Mucosa of descending colon (tissue), 3 donors: Measurements from ENCODE around the gene NUDT5. TPM values are rescaled to one million over a fixed set of nuclear protein-coding genes. Genes with fewer than 3 reads are reported as not detected.

Experiments used
- ATAC-seq: fragments of 200-7000 bp; cut with Tn5 transposase; one replicate; pipeline ENCODE4 v1.9.1; 2020; ENCODE audit warnings: mild to moderate bottlenecking, moderate library complexity
- DNase-seq, 3 donors: peaks; one replicate each; pipeline ENCODE4 v3.0.0-alpha.2; 2020
- H3K36me3 ChIP-seq: fragments of 200-600 bp; one replicate; pipeline ENCODE4 v1.8.0; 2021; ENCODE audit warnings: low read depth, mild to moderate bottlenecking
- H3K4me1 ChIP-seq: fragments of 200-600 bp; one replicate; pipeline ENCODE4 v1.8.0; 2021; ENCODE audit warnings: low read depth, mild to moderate bottlenecking
- H3K4me3 ChIP-seq: fragments of 200-600 bp; one replicate; pipeline ENCODE4 v1.8.0; 2021; ENCODE audit warnings: mild to moderate bottlenecking
- H3K9me3 ChIP-seq: fragments of 200-600 bp; one replicate; pipeline ENCODE4 v1.8.0; 2021; ENCODE audit warnings: mild to moderate bottlenecking
- intact Hi-C, 2 donors: fragments of 100-400 bp; cut with DNase I in 1 of 2; cut with micrococcal nuclease in 1 of 2; formaldehyde crosslinking; loops; one replicate each; pipeline versions ENCODE4 v1.11.0 to v1.11.1; 2022; cut with DNase I, micrococcal nuclease
- total RNA-seq, 3 donors: library from RNA; stranded (reverse); fragmentation: NEBNext Ultra II Directional in 2 of 3; extraction: Animal tissue kit (Norgen Biotek cat#: 25700) in 2 of 3; gene quantifications; one replicate each; pipeline versions ENCODE4 v1.2.1 to v1.2.4, GENCODE V29; 2021 to 2023
- TF ChIP-seq, protein P1 (sequence below): fragments of 200-600 bp; IDR thresholded peaks from one replicate; pipeline ENCODE4 v1.8.0; 2022; ENCODE audit warnings: antibody characterized with exemption, mild to moderate bottlenecking
- donor health status: DM: no; HTN: no; CAD: no; lungs with moderate emphysema.
- donor health status: DM: no; HTN: no; CAD: no.
- donor health status: DM: no; HTN: yes; CAD: no.

The NUDT5 gene
- total RNA-seq, 3 donors from 2014 or later: 32.0 to 44.7 (median 32.8) TPM

- intact Hi-C loops: no loop called here
- Histone ChIP-seq H3K4me1 (peaks cover 25% of the 10 kb centered on the region), H3K36me3 (no peaks in the 10 kb centered on the region), H3K9me3 (no peaks in the 10 kb centered on the region), H3K4me3 (no peak overlapping the region)
- ATAC-seq: no peak
- TF ChIP-seq, protein P1, sequence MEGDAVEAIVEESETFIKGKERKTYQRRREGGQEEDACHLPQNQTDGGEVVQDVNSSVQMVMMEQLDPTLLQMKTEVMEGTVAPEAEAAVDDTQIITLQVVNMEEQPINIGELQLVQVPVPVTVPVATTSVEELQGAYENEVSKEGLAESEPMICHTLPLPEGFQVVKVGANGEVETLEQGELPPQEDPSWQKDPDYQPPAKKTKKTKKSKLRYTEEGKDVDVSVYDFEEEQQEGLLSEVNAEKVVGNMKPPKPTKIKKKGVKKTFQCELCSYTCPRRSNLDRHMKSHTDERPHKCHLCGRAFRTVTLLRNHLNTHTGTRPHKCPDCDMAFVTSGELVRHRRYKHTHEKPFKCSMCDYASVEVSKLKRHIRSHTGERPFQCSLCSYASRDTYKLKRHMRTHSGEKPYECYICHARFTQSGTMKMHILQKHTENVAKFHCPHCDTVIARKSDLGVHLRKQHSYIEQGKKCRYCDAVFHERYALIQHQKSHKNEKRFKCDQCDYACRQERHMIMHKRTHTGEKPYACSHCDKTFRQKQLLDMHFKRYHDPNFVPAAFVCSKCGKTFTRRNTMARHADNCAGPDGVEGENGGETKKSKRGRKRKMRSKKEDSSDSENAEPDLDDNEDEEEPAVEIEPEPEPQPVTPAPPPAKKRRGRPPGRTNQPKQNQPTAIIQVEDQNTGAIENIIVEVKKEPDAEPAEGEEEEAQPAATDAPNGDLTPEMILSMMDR: no peak
- DNase-seq: no peak
Measured at GRCh38 chr10:12193193-12193592, 2.5 kb downstream of the NUDT5 start.

- TF ChIP-seq, protein P1: no peak
- ATAC-seq (no peak), DNase-seq (no peak)
- Histone ChIP-seq H3K36me3 (no peaks in the 10 kb centered on the region), H3K4me1 (peaks cover 12% of the 10 kb centered on the region), H3K4me3 (no peak overlapping the region), H3K9me3 (no peaks in the 10 kb centered on the region)
- intact Hi-C loops: no loop called here
Measured at GRCh38 chr10:12191715-12192114, 4.0 kb downstream of the NUDT5 start.

- TF ChIP-seq, protein P1: no peak
- intact Hi-C loops: no loop called here
- Histone ChIP-seq H3K36me3 (no peaks in the 10 kb centered on the region), H3K4me1 (peaks cover 10% of the 10 kb centered on the region), H3K9me3 (no peaks in the 10 kb centered on the region), H3K4me3 (no peak overlapping the region)
- DNase-seq (no peak), ATAC-seq (no peak)
Measured at GRCh38 chr10:12189426-12189825, 6.3 kb downstream of the NUDT5 start.

- ATAC-seq (no peak), DNase-seq (no peak)
- Histone ChIP-seq H3K4me1 (peaks cover 4% of the 10 kb centered on the region), H3K36me3 (no peaks in the 10 kb centered on the region), H3K4me3 (no peak overlapping the region), H3K9me3 (no peaks in the 10 kb centered on the region)
- TF ChIP-seq, protein P1: no peak
- intact Hi-C loops: no loop called here
Measured at GRCh38 chr10:12188656-12189055, 7.0 kb downstream of the NUDT5 start.

- Histone ChIP-seq H3K9me3 (no peaks in the 10 kb centered on the region), H3K36me3 (no peaks in the 10 kb centered on the region), H3K4me3 (no peak overlapping the region), H3K4me1 (no peaks in the 10 kb centered on the region)
- DNase-seq: no peak
- no peak for ATAC-seq
- TF ChIP-seq, protein P1: no peak
- intact Hi-C loops: no loop called here
Measured at GRCh38 chr10:12187321-12187905, 8.3 kb downstream of the NUDT5 start.

DNA sequence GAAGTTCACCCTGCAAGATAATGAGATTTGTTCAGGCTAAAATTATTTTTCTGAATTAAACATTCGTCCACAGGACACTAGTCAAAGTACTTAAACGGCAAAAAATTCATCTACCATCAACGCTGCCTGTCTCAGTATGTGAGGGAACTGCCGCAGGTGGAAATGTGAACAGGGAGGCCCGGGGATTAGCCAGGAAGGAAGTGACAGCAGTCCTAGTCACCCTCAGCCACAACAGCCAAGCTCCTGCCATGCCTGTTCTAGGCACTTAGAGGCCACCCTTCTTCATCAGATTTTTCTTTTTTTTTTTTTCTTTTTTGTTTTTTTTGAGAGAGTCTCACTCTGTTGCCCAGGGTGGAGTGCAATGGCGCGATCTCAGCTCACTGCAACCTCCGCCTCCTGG lies 9.4 kb downstream of the NUDT5 start:
- Histone ChIP-seq H3K4me3 (no peak overlapping the region), H3K9me3 (no peaks in the 10 kb centered on the region), H3K36me3 (no peaks in the 10 kb centered on the region), H3K4me1 (no peaks in the 10 kb centered on the region)
- TF ChIP-seq, protein P1: no peak
- intact Hi-C loops: no loop called here
- DNase-seq: no peak
- ATAC-seq: no peak
